ENCODE data around the gene HLA-DQA1.
"Not testable (repeated sequence)": the region's sequence is repeated elsewhere in the genome, so short reads cannot be mapped to it uniquely, and the experiment has no call there.

The HLA-DQA1 gene

DNA sequence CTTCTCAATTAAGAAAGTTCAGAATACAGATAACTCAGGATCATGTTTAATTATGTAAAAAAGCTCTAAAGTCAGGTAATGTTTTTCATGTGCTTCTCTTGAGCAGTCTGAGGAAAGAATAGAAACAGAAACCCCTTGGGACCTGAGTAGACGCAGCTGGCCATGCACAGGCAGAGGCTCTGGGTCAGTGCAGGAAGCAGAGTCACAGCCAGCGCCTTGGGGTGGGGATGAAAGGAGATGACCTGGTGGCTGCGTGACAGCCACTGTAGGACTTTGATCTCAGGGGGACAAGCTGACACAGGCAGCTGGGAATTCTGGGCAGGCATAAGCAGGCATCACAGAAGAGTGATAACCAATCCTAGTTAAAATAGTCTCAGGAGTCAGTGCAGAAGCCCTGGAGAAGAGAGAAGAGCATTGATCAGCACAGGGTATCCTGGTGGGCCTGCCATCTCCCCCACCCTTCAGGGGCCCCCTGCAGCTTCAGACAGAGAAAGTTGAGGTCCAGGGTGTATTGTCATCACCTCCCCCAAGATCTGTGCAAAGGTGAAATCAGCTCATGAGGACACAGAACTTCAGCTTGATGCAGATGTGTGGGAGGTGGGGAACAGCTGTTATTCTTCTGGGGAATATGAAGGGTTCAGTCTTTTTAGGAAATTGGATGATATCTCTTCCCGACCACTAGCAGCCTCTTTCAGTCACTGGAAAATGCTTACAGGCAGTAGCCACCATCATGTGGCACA lies 22.8 kb downstream of the HLA-DQA1 start:
- DNase-seq: no peak

DNA sequence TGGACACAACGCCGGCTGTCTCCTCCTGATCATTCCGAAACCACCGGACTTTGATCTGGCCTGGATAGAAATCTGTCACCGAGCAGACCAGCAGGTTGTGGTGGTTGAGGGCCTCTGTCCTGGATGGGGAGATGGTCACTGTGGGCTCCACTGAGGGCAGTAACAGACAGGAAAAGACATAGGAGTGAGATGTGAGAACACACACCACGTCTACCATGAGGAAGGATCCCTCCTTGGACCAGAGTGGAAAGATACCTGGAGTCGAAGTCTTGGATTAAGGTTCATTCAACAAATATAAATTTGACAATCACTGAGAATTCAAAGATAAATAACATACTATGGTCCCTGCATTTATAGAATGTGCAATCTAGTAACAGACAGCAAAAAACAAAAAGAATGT lies 24.9 kb downstream of the HLA-DQA1 start:
- no peak for DNase-seq

DNA sequence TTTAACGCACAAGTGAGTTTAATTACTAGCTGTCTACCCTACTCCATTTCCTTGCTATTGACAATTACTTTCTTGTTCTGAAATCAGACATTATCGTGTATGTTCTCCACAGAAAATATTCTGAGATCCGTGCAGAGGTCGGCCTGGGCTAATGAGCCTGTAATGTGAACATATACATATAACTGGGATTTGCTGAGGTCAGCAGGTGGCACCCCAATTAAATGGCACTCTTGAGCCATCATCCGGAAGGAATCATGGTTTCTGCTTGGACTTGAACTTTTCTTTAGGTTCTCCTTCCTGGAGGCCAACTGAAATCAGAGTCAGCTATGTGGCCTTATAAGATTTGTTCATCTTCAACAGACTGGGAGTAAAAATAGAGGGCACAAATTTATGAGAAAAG lies 25.6 kb downstream of the HLA-DQA1 start:
- no peak for DNase-seq

DNA sequence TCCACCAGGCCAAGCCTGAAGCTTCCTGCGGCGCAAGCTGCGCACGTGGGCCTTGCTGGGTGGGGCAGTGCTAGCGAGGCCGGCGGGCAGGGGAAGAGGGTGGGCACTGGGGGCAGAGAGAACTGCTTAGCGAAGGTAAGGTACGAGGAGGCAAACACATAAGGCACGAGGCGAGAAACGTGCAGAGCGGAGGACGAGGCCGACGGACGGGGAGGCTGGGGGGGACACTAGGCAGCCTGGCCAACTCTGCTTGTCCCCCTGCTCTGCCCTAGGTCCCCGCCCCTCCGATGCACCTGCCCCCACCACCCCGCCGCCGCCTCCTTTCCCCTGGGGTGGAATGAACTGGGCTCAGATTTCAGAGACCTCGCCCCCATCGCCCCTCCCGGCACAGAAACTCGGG lies 27.1 kb downstream of the HLA-DQA1 start:
- DNase-seq: no peak

DNA sequence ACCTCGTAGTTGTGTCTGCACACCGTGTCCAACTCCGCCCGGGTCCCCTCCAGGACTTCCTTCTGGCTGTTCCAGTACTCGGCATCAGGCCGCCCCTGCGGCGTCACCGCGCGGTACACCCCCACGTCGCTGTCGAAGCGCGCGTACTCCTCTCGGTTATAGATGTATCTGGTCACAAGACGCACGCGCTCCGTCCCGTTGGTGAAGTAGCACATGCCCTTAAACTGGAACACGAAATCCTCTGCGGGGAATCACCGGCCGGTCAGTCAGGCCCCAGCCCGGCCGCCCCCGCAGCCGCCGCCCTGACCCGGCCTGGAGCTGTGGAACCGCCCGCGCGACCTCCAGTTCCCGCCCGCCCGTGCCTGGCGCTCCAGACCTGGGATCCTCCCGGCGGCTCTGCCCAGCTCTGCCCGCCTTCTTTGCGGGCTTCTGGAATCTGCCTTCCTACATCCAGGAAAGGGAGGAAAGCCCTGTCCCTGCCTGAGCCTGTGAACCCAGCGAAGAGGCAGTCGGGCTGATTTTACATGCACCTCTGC lies 27.7 kb downstream of the HLA-DQA1 start:
- DNase-seq: no peak

DNA sequence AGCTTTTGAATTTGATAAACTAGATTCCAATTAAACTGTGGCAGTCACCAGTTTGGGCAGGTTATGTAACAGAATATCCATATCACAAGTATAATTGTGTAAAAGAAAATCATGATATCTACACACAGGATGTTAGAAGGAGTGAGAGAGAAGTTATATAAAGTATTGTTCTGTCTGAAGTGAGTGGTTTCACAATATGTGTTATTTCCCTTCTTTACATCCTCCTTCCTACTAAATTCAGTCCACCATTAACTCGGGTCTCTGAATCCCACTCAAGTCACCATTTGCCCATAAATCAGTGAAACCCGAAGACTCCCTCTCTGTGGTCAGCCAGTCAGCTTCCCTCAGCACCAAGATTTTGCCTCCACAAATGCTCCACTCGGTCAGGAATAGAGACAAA lies 28.5 kb downstream of the HLA-DQA1 start:
- no peak for DNase-seq

DNA sequence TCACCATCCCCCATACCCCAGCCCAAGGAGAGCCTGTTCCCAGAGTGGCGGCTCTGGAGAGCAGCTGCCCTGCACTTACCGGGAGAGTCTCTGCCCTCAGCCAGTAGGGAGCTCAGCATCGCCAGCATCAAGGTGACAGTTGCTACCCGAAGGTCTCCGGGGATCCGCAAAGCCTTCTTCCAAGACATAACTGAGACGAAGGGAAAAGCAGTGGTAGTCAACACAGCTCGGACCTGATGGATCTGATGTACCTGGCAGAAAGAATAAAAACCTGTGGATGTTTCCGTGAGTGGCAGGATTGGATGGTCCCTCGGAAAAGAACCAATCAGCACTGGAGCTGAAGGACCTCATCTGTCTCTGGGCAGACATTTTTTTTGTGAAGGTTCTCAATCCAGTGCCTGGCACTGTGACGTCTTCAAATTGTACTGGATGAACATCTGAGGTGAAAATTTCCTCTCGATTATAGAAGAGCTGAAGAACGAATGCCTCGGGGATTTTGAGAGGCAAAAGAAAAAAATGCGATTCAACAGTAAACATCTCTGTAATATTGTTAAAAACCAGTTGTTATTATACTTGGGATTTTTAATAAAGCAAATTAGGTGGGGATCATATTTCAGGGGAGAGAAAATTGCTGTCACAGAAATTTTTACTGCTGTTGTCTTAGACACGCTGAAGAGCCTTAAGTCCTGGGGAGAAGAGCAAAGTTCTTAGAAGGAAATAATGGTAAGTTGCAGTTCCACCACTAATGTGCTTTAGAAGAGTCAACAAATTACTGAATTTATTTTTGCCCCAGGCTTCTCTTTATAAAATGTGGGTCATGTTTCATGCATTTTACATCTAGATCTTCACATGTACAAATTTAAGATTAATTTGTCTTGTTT lies 29.5 kb downstream of the HLA-DQA1 start, which contains the start of gene HLA-DQB1:
TSS of gene HLA-DQB1 (minus strand) at position 238 of the 881 bp plus-strand sequence. CDS start at position 188, 50 bp downstream.
- no peak for DNase-seq

DNA sequence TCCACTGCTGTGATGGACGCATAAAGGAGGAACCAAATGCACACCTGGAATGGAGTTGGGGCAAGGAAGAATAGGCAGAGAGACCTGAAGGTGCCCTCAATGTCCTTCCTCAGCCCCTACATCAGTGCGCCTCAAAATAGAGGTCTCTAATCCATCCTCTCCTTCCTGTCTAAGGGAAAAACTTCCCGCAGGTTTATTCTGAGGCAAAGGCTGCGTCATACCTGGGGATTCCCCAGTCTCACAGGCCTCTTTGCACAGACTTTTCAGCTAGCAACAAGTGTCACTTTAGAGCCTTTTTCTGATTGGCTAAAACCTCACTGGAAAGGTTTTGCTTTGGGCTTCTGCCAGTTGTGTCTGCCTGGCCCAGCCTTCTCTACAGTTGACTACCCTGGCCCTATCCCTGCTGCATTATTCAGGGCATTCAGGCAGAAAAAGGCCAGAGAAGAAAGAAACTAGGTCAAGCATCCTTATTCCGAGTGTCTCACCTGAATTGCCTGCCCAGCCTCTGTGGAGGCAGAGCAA lies 31.1 kb downstream of the HLA-DQA1 start:
- DNase-seq: no peak

DNA sequence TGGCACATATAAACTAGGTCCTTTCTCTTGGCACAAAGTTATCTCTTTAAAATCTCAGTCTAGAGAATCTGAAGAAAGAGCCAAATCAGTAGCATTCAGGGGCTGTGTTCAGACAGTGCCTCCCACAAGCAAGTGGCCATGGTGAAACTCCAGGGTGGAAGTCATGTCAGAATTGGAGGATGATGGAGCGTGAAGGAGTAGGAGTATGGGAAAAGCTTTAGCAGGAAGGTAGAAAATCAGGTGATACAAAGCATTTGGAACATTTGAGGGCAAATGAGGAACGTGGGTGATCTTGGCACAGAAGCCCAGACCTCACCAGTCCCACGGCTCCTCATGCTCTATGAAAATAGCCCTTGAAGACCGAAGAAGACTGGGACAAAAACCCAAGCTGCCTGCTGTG lies 32.0 kb downstream of the HLA-DQA1 start:
- no peak for DNase-seq

DNA sequence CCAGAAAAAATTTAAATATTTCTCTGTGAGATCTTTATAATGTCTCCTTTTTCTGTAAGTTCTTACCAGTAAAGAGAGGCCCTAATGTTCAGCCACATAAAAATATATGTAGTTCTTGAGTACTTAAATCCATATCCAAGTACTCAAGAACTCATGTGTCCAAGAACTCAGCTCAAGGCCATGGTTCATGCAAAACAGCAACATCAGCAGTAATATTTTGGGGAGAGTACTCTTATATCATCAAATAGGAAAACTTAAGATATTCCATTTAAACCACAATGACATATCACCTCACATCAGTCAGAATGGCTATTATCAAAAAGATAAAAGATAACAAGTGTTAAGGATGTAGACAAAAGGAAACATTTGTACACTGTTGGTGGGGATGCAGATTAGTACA lies 32.7 kb downstream of the HLA-DQA1 start:
- no peak for DNase-seq

DNA sequence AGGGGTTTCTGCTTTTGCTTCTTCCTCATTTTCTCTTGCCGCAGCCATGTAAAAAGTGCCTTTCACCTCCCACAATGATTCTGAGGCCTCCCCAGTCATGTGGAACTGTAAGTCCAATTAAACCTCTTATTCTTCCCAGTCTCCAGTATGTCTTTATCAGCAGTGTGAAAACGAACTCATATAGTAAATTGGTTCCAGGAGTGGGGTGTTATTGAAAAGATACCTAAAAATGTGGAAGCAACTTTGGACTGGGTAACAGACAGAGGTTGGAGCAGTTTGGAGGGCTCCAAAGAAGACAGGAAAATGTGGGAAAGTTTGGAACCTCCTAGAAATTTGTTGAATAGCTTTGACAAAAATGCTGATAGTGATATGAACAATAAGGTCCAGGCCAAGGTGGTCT lies 34.7 kb downstream of the HLA-DQA1 start:
- DNase-seq: not testable (repeated sequence)

DNA sequence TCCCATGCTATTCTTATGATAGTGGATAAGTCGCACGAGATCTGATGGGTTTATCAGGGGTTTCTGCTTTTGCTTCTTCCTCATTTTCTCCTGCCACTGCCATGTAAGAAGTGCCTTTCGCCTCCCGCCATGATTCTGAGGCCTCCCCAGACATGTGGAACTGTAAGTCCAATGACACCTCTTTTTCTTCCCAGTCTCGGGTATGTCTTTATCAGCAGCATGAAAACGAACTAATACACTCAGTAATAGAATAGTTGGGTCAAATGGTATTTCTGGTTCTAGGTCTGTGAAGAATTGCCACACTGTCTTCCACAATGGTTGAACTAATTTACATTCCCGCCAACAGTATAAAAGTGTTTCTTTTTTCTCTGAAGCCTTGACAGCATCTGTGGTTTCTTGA lies 36.9 kb downstream of the HLA-DQA1 start:
- DNase-seq: not testable (repeated sequence)

DNA sequence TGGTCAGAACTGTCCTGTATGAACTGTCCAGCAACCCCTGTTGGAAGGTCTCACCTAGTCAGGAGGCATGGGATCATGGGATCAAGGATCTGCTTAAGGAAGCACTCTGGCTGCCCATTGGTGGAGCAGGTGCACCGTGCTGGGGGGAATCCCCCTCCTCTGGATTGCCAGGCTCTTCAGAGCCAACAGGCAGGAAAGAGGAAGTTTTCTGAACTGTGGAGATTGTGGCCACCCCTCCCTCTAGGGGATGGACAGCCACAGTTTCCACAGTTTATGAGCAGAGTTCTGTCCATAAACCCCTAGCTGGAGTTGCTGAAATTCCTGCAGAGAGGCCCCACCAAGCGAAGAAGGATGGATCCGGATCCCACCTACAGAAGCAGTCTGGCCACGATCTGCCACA lies 42.3 kb downstream of the HLA-DQA1 start:
- no peak for DNase-seq

DNA sequence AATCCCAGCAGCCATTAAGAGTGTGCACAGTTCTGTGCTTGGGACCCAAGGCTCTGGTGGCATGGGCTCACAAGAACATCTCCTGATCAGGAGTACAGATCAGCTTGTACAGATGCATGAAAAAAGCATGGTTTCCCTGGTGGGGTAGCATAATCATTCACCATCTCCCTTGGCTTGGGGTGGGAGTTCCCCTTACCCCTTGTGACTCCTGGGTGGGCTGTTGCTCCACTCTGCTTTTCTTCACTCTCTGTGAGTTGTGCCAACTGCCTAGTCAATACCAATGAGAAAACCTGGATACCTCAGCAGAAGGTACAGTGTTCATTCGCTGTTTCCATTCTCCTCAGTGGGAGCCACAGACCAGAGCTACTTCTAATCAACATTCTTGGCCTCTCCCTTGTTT lies 42.8 kb downstream of the HLA-DQA1 start:
- no peak for DNase-seq

DNA sequence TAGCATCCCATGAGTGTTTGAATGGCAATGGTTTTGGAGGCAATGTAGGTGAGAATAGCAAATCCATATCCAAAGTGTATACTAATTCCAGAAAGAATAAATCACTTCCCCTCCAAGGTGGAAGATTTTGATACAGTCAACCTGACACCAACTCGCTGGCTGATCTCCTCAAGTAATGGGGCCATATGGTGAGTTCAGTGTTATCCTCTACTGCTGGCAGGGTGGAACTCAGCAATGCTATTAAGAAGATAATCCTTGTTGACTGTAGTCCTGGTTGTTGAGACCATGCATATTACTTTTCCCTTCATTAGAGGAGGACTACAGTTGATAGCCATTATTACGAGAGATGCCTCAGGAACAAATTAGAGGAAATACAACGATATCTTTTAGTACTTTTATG lies 47.0 kb downstream of the HLA-DQA1 start:
- DNase-seq: no peak

DNA sequence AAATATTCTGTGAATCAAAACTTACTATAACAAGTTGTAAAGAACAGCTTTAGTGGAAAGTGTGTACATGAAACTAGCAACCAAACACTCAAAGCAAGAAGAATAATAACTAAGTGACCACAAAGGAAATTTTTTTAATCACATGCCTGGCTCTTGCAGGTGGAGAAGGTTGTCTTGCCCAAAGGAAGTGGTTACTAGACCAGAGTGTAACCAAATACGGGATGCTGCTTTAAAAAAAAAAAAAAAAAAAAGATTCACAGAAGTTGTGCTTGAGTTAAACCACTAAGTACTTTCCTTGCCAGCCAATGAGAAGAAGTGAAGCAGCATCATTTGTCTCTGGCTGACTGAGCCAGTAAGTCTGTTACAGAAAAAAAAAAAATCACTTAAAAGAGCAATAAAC lies 48.4 kb downstream of the HLA-DQA1 start:
- no peak for DNase-seq

DNA sequence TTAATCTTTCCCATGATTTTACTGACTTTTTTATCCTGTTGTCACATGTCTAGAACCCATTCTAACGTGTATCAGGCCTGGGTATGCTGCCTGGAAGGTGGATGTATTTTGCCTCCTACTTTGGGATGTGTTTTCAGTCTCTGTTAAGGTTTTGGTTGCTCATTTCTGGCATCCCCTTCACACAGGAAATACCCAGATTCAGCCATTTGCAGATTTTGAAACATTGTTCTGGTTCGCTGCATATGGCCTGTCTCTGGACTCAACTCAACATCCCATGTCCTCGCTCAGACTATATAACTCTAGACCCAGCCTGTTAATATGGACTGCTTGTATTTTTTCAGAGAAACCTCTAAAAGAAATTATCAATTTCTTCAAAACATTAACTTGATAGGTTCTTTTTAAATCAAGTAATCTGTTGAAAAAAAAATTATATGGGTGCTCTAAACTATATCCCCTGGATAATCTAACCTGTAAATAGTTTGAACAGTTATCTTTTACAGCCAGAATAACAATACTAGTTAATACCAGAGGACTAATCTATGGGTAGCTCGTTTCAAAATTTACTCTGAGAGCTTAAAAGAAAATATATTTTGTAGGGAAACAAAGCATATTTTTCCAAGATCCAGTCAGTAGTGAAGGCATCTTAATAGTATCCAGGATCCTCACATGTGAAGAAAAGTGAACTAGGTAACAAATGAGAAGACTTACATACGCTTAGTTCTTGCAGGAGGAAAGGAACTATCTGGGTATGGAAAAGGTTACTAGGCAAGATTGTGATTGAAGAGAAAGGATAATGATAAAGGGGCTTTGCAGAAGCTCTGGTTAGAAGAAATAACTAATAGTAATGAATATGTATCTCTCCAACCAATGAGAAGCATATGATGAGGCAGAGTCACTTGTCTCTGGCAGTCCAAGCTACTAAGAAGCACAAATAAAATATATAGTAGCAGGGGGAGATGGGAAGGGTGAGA lies 52.6 kb downstream of the HLA-DQA1 start:
- DNase-seq: no peak

DNA sequence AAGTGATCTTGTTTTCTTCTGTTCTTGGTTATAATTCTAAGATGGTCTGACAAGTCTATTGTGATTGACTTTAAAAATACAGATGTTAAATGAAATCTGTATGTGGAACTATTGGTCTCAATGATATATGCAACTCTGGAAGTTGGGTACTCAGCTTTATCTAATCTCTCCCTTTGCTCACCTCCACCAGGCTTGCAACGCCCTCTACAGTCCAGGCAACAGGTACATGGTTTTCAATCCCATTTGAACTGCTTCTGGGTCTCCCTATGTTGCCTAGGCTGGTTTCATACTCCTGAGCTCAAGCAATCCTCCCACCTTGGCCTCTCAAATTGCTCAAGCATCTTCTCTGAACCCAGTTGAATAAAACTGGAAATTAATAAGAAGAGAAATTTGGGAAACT lies 54.8 kb downstream of the HLA-DQA1 start:
- no peak for DNase-seq
